Measurements from ENCODE around the gene FLT3.

FLT3 gene

DNA sequence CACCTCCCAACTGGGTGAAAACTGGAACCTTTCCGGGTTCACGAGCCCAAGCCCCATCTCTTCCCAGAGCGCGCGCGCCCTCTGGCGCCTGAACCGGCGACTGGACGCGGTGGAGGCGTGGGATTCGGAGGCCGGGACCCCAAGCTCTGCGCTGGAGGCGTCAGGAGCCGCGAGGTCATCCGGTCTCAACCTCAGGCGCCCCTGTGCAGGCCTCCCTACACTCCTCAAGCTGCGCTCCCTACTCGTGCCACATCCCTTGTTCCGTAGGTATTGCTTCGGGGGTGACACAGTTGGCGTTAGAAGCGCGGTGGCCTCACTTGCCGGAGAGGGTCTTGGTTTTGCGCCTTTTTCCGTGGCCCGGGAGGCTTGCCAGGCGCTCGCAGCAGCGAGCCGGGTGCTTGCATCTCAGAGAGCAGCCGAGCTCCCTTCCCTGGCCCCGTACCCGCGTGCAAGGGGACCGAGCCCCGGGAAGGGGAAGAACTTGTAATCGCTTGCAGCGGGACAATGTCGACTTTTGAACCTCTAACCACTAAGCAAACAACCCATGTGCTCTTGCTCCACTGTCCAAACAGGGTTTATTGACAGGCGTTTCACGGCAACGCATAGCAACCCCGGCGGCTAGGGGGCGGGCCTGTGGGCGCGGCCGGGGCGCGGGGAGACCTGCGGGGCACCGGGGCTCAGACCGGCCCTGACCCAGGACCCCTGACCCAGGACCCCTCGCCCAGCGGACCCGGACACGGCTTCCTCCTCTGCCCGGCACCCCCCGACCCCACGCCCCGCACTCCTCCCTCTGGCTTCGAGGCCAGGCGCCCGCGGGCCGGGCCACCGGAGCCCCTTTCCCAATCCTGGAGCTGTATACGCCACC, 139.8 kb downstream of the FLT3 start:
- DNase-seq (ENCODE audit: low read depth in 2 of 2) = no peak

GRCh38 chr13:27959976-27960361, 140.4 kb downstream of the FLT3 start:
- no peak for DNase-seq (ENCODE audit: low read depth in 2 of 2)

DNA sequence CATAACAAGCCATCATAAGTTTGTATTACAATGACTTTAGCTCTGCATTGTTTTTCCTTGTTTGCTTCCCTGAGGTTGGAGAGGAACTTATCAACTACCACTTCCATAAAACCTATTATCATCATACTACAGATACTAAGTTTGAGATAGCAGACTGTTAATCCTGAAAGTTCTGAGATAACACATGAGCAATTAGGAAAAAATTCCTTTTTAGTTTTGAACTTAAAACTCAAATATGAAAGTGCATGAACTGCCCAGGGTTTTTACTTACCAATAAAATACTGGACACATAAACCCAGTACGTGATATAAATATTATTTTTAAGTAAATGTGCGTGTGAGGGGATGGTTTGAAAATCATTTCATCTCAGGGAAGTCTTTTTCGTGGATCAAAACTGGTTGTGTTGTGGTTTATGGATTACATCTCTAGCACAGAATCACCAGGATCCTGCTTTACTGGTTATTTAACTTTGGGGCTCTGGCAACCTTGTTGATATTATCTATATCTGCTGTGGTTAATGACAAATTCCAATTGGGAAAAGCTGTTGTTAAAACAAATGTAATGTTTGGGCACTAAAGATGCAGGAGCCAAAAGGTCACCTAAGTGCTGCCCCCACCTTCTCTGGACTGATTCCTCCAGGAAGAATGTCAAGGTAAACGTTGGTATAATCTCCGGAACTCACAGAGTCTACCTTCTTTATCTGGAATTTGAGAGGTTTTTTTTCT, 143.6 kb downstream of the FLT3 start:
- no peak for DNase-seq (ENCODE audit: low read depth in 2 of 2)

- no peak for DNase-seq (ENCODE audit: low read depth in 2 of 2)
Observed at GRCh38 chr13:27955014-27955591, 145.3 kb downstream of the FLT3 start.

GRCh38 chr13:27954406-27954851, 145.9 kb downstream of the FLT3 start:
- DNase-seq (ENCODE audit: low read depth in 2 of 2) = no peak

- DNase-seq (ENCODE audit: low read depth in 2 of 2) = peak; percentile 12 to 15
Observed at GRCh38 chr13:27953676-27954405, 146.5 kb downstream of the FLT3 start.

Measured in fibroblast of skin of left biceps (primary cell).